Measurements from ENCODE around the gene RIPOR1.
"Not testable (repeated sequence)": the region's sequence is repeated elsewhere in the genome, so short reads cannot be mapped to it uniquely, and the experiment has no call there.

The RIPOR1 gene

GRCh38 chr16:67486805-67487204 is 41.8 kb upstream of the RIPOR1 start:
- no peaks in the 10 kb centered on the region for H3F3A ChIP-seq (ENCODE audit: low read depth)
- H3K9me2 ChIP-seq (replicated peaks; ENCODE audit: low read depth, low read length): no peaks in the 10 kb centered on the region
- no peak overlapping the region for H3K4me3 ChIP-seq (ENCODE audit: low read length, poor library complexity, severe bottlenecking)
- H3K36me3 ChIP-seq (ENCODE audit: insufficient read depth, low read length): no peaks in the 10 kb centered on the region
- H2AFZ ChIP-seq (ENCODE audit: low read length): no peak overlapping the region
- H3K9ac ChIP-seq (ENCODE audit: low read depth, low read length, poor library complexity, severe bottlenecking): no peak overlapping the region
- no peaks in the 10 kb centered on the region for H3K9me3 ChIP-seq (ENCODE audit: insufficient read depth, low read depth, low read length)
- peaks cover 27% of the 10 kb centered on the region for H3K79me2 ChIP-seq (ENCODE audit: insufficient read depth, low read length)
- no peaks in the 10 kb centered on the region for H3K27me3 ChIP-seq (ENCODE audit: insufficient read depth, low read length, poor library complexity, severe bottlenecking)
- TF ChIP-seq EZH2phosphoT487 (IDR thresholded peaks at IDR 0.05; ENCODE audit: borderline replicate concordance): no peak
- TF ChIP-seq, protein P1, sequence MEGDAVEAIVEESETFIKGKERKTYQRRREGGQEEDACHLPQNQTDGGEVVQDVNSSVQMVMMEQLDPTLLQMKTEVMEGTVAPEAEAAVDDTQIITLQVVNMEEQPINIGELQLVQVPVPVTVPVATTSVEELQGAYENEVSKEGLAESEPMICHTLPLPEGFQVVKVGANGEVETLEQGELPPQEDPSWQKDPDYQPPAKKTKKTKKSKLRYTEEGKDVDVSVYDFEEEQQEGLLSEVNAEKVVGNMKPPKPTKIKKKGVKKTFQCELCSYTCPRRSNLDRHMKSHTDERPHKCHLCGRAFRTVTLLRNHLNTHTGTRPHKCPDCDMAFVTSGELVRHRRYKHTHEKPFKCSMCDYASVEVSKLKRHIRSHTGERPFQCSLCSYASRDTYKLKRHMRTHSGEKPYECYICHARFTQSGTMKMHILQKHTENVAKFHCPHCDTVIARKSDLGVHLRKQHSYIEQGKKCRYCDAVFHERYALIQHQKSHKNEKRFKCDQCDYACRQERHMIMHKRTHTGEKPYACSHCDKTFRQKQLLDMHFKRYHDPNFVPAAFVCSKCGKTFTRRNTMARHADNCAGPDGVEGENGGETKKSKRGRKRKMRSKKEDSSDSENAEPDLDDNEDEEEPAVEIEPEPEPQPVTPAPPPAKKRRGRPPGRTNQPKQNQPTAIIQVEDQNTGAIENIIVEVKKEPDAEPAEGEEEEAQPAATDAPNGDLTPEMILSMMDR (conservative IDR thresholded peaks at IDR 0.05; ENCODE audit: low read length): no peak
- peaks cover 8% of the 10 kb centered on the region for H3K4me1 ChIP-seq (ENCODE audit: insufficient read depth, low read length, poor library complexity, severe bottlenecking)
- H3K4me2 ChIP-seq (ENCODE audit: low read depth, low read length, poor library complexity, severe bottlenecking): no peak overlapping the region
- H4K20me1 ChIP-seq (ENCODE audit: insufficient read depth, low read length, poor library complexity, severe bottlenecking): no peaks in the 10 kb centered on the region

- not testable (repeated sequence) for H3K4me2 ChIP-seq (ENCODE audit: low read depth, low read length, poor library complexity, severe bottlenecking); H3K9me3 ChIP-seq (ENCODE audit: insufficient read depth, low read depth, low read length); H3K4me1 ChIP-seq (ENCODE audit: insufficient read depth, low read length, poor library complexity, severe bottlenecking)
Measured at GRCh38 chr16:67487561-67487960, 41.1 kb upstream of the RIPOR1 start.

GRCh38 chr16:67489401-67490083 is 39.1 kb upstream of the RIPOR1 start:
- Histone ChIP-seq H3K9me2 (replicated peaks; ENCODE audit: low read depth, low read length) (no peaks in the 10 kb centered on the region), H3F3A (ENCODE audit: low read depth) (no peaks in the 10 kb centered on the region), H3K9me3 (ENCODE audit: insufficient read depth, low read depth, low read length) (no peaks in the 10 kb centered on the region), H3K4me1 (ENCODE audit: insufficient read depth, low read length, poor library complexity, severe bottlenecking) (no peaks in the 10 kb centered on the region), H3K27me3 (ENCODE audit: insufficient read depth, low read length, poor library complexity, severe bottlenecking) (no peaks in the 10 kb centered on the region), H3K4me2 (ENCODE audit: low read depth, low read length, poor library complexity, severe bottlenecking) (no peak overlapping the region), H3K79me2 (ENCODE audit: insufficient read depth, low read length) (0 out of 2 replicates have a peak, but pooled peaks cover under 1% of the 10 kb centered on the region), H3K36me3 (ENCODE audit: insufficient read depth, low read length) (no peaks in the 10 kb centered on the region), H4K20me1 (ENCODE audit: insufficient read depth, low read length, poor library complexity, severe bottlenecking) (no peaks in the 10 kb centered on the region), H3K9ac (ENCODE audit: low read depth, low read length, poor library complexity, severe bottlenecking) (no peak overlapping the region), H2AFZ (ENCODE audit: low read length) (no peak overlapping the region), H3K4me3 (ENCODE audit: low read length, poor library complexity, severe bottlenecking) (no peak overlapping the region)
- no peak for TF ChIP-seq EZH2phosphoT487 (IDR thresholded peaks at IDR 0.05; ENCODE audit: borderline replicate concordance)

More at GRCh38 chr16:67487561-67487960, 41.1 kb upstream of the RIPOR1 start:
- H4K20me1 ChIP-seq (ENCODE audit: insufficient read depth, low read length, poor library complexity, severe bottlenecking); H3F3A ChIP-seq (ENCODE audit: low read depth); H3K9ac ChIP-seq (ENCODE audit: low read depth, low read length, poor library complexity, severe bottlenecking); H3K4me3 ChIP-seq (ENCODE audit: low read length, poor library complexity, severe bottlenecking); H2AFZ ChIP-seq (ENCODE audit: low read length); H3K27me3 ChIP-seq (ENCODE audit: insufficient read depth, low read length, poor library complexity, severe bottlenecking); H3K36me3 ChIP-seq (ENCODE audit: insufficient read depth, low read length); H3K9me2 ChIP-seq (replicated peaks; ENCODE audit: low read depth, low read length): not testable (repeated sequence)
- peaks cover 20% of the 10 kb centered on the region for H3K79me2 ChIP-seq (ENCODE audit: insufficient read depth, low read length)

DNA sequence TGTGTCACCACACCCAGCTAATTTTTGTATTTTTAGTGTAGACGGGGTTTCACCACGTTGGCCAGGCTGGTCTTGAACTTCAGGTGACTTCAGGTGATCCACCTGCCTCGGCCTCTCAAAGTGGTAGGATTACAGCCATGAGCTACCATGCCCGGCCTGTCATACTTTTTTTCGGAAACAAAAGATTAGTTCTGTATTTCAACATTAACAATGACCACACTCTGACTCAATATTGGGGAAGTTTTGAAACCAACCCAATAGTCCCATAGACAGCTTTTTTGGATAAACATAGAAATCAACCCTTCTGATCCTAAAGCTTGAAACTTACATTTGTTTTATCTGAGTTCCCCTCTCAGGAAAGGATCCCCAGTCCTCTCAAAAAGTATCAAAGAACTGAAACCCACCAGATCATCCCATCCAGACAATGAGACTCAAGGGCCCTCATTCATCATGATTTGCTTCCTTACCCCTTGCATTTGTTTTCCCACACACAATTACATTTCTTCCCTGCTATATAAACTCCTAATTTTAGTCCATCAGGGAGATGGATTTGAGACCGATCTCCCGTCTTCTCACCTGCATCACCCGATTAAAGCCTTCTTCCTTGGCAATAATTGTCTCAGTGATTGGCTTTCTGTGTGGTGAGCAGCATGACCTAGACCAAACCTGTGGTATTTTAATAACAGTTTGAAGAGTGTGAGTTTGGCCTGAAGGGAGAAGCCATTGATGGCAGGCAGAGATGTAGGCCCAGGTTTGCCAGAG is 38.1 kb upstream of the RIPOR1 start:
- Histone ChIP-seq H3K4me1 (ENCODE audit: insufficient read depth, low read length, poor library complexity, severe bottlenecking) (no peaks in the 10 kb centered on the region), H3K9me2 (replicated peaks; ENCODE audit: low read depth, low read length) (no peaks in the 10 kb centered on the region)

More for the DNA sequence above, 38.1 kb upstream of the RIPOR1 start:
- Histone ChIP-seq H3K4me3 (ENCODE audit: low read length, poor library complexity, severe bottlenecking) (no peak overlapping the region), H2AFZ (ENCODE audit: low read length) (no peak overlapping the region), H3K27me3 (ENCODE audit: insufficient read depth, low read length, poor library complexity, severe bottlenecking) (no peaks in the 10 kb centered on the region), H3K4me2 (ENCODE audit: low read depth, low read length, poor library complexity, severe bottlenecking) (no peak overlapping the region), H3K9ac (ENCODE audit: low read depth, low read length, poor library complexity, severe bottlenecking) (no peak overlapping the region), H3K36me3 (ENCODE audit: insufficient read depth, low read length) (no peaks in the 10 kb centered on the region), H3K79me2 (ENCODE audit: insufficient read depth, low read length) (no peaks in the 10 kb centered on the region), H3K9me3 (ENCODE audit: insufficient read depth, low read depth, low read length) (no peaks in the 10 kb centered on the region), H4K20me1 (ENCODE audit: insufficient read depth, low read length, poor library complexity, severe bottlenecking) (no peaks in the 10 kb centered on the region), H3F3A (ENCODE audit: low read depth) (no peaks in the 10 kb centered on the region)
- TF ChIP-seq EZH2phosphoT487 (IDR thresholded peaks at IDR 0.05; ENCODE audit: borderline replicate concordance): no peak
- TF ChIP-seq, protein P1 (conservative IDR thresholded peaks at IDR 0.05; ENCODE audit: low read length): no peak
